WTC11 (cell line): ENCODE data around the gene RNF208.

Experiments used
- CTCF ChIP-seq: fragments of 200-600 bp; IDR thresholded peaks from 2 replicates; pipeline ENCODE4 v1.8.0; 2022; ENCODE audit warnings: antibody characterized with exemption
- ESRRA ChIP-seq: sonication (generic); formaldehyde crosslinking; IDR thresholded peaks from 2 replicates; pipeline ENCODE4 v1.8.1; 2022; ENCODE audit warnings: mild to moderate bottlenecking, missing genetic modification reagents, borderline replicate concordance
- ETV6 ChIP-seq: sonication (generic); formaldehyde crosslinking; IDR thresholded peaks from 2 replicates; pipeline ENCODE4 v1.8.1; 2022; ENCODE audit warnings: mild to moderate bottlenecking, missing genetic modification reagents
- FOXP1 ChIP-seq: sonication (generic); formaldehyde crosslinking; IDR thresholded peaks from 2 replicates; pipeline ENCODE4 v1.8.0; 2022; ENCODE audit warnings: missing genetic modification reagents, mild to moderate bottlenecking, moderate library complexity, borderline replicate concordance
- GABPB1 ChIP-seq: sonication (generic); formaldehyde crosslinking; IDR thresholded peaks from 2 replicates; pipeline ENCODE4 v1.8.1; 2023; ENCODE audit warnings: mild to moderate bottlenecking, missing genetic modification reagents
- MAX ChIP-seq: sonication (generic); formaldehyde crosslinking; IDR thresholded peaks from 2 replicates; pipeline ENCODE4 v1.8.0; 2022; ENCODE audit warnings: mild to moderate bottlenecking, missing genetic modification reagents
- NR2C2 ChIP-seq: sonication (generic); formaldehyde crosslinking; IDR thresholded peaks from 2 replicates; pipeline ENCODE4 v1.8.0; 2022; ENCODE audit warnings: mild to moderate bottlenecking, missing genetic modification reagents
- NR3C1 ChIP-seq: sonication (generic); formaldehyde crosslinking; conservative IDR thresholded peaks from 2 replicates; pipeline ENCODE4 v1.8.1; 2023; ENCODE audit warnings: low read depth, mild to moderate bottlenecking, missing genetic modification reagents
- SP1 ChIP-seq: sonication (generic); formaldehyde crosslinking; conservative IDR thresholded peaks from 2 replicates; pipeline ENCODE4 v1.8.1; 2022; ENCODE audit warnings: missing genetic modification reagents
- STAT6 ChIP-seq: sonication (generic); formaldehyde crosslinking; conservative IDR thresholded peaks from 2 replicates; pipeline ENCODE4 v1.8.1; 2023; ENCODE audit warnings: mild to moderate bottlenecking, low read depth, missing genetic modification reagents, moderate library complexity
- ZNF396 ChIP-seq: fragments of 250-450 bp; sonication (Bioruptor Pico); IDR thresholded peaks from 2 replicates; pipeline ENCODE4 v1.8.0; 2021; ENCODE audit warnings: mild to moderate bottlenecking, moderate library complexity, borderline replicate concordance
- ZNF423 ChIP-seq: fragments of 250-450 bp; sonication (Bioruptor Pico); IDR thresholded peaks from 2 replicates; pipeline ENCODE4 v2.1.2; 2022; ENCODE audit warnings: mild to moderate bottlenecking, moderate library complexity
- TF ChIP-seq, protein P1 (sequence below): sonication (generic); formaldehyde crosslinking; IDR thresholded peaks from 2 replicates; pipeline ENCODE4 v1.8.1; 2023; ENCODE audit warnings: mild to moderate bottlenecking, missing genetic modification reagents, moderate library complexity
- TF ChIP-seq, protein P2 (sequence below): sonication (generic); formaldehyde crosslinking; IDR thresholded peaks from 2 replicates; pipeline ENCODE4 v1.8.0; 2022; ENCODE audit warnings: mild to moderate bottlenecking, missing genetic modification reagents

GRCh38 chr9:137187386-137187785 lies 34.7 kb downstream of the RNF208 start:
- TF ChIP-seq SP1 (CRISPR knock-in tag) (no peak), ETV6 (CRISPR knock-in tag) (no peak), CTCF (no peak), MAX (CRISPR knock-in tag) (no peak), FOXP1 (CRISPR knock-in tag) (no peak), STAT6 (CRISPR knock-in tag) (no peak), ZNF423 (CRISPR knock-in tag) (no peak), GABPB1 (CRISPR knock-in tag) (no peak), NR2C2 (CRISPR knock-in tag) (no peak), NR3C1 (no peak), ZNF396 (CRISPR knock-in tag) (no peak), ESRRA (CRISPR knock-in tag) (no peak)
- TF ChIP-seq, protein P1, sequence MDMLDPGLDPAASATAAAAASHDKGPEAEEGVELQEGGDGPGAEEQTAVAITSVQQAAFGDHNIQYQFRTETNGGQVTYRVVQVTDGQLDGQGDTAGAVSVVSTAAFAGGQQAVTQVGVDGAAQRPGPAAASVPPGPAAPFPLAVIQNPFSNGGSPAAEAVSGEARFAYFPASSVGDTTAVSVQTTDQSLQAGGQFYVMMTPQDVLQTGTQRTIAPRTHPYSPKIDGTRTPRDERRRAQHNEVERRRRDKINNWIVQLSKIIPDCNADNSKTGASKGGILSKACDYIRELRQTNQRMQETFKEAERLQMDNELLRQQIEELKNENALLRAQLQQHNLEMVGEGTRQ (CRISPR knock-in tag), result no peak
- TF ChIP-seq, protein P2, sequence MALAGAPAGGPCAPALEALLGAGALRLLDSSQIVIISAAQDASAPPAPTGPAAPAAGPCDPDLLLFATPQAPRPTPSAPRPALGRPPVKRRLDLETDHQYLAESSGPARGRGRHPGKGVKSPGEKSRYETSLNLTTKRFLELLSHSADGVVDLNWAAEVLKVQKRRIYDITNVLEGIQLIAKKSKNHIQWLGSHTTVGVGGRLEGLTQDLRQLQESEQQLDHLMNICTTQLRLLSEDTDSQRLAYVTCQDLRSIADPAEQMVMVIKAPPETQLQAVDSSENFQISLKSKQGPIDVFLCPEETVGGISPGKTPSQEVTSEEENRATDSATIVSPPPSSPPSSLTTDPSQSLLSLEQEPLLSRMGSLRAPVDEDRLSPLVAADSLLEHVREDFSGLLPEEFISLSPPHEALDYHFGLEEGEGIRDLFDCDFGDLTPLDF (CRISPR knock-in tag), result no peak
